Esophagus squamous epithelium (tissue), 5 donors: ENCODE results near the gene TRPM1. TPM values are rescaled to one million over a fixed set of nuclear protein-coding genes. Genes with fewer than 3 reads are reported as not detected.
A peak's percentile ranks its signal among the peaks of the same experiment; 100 is the strongest.

Experiments
- DNase-seq: peaks from one replicate; lab custom pipeline; 2025; lab: John Stamatoyannopoulos, UW
- H3K27ac ChIP-seq, 4 donors: fragments of 200-600 bp; sonication (generic); one replicate each; pipeline ENCODE4 v1.5.1; 2016 to 2019; ENCODE audit warnings: mild to moderate bottlenecking in 1 of 4
- H3K27me3 ChIP-seq, 4 donors: fragments of 200-600 bp; sonication (generic); 1 replicate in 3 of 4; 2 replicates in 1 of 4; pipeline versions ENCODE4 v1.5.1 to v1.6.0; 2017 to 2021; ENCODE audit warnings: antibody characterized with exemption in 1 of 4
- H3K36me3 ChIP-seq, 3 donors: fragments of 200-600 bp; sonication (generic); one replicate each; pipeline ENCODE4 v1.5.1; 2016 to 2019
- H3K4me1 ChIP-seq, 3 donors: fragments of 200-600 bp; sonication (generic); one replicate each; pipeline ENCODE4 v1.5.1; 2017 to 2019
- H3K4me3 ChIP-seq, 4 donors: fragments of 200-600 bp; sonication (generic); 1 replicate in 3 of 4; 2 replicates in 1 of 4; pipeline ENCODE4 v1.5.1; 2016 to 2019; ENCODE audit warnings: mild to moderate bottlenecking in 2 of 4, moderate library complexity in 1 of 4
- H3K9me3 ChIP-seq, 3 donors: fragments of 200-600 bp; sonication (generic); one replicate each; pipeline ENCODE4 v1.5.1; 2016 to 2019
- CTCF ChIP-seq, 6 experiments: fragments of 450-650 bp in 4 of 6; fragments of 200-600 bp in 2 of 6; sonication (generic) in 2 of 6; IDR thresholded peaks; one replicate each; pipeline ENCODE4 v1.5.1; 2016 to 2019; ENCODE audit warnings: antibody characterized with exemption in 6 of 6, mild to moderate bottlenecking in 4 of 6, moderate library complexity in 4 of 6
- POLR2A ChIP-seq, 4 donors: fragments of 450-650 bp; IDR thresholded peaks; one replicate each; pipeline ENCODE4 v1.6.1; 2017; ENCODE audit warnings: antibody characterized with exemption in 4 of 4, mild to moderate bottlenecking in 4 of 4, moderate library complexity in 3 of 4
- WGBS, 2 donors: methylation state at CpG; one replicate each; pipeline ENCODE4 v1.1.5; 2018; 5-methylcytosine and 5-hydroxymethylcytosine counted together
- intact Hi-C: fragments of 100-400 bp; cut with DNase I; formaldehyde crosslinking; loops from one replicate; pipeline ENCODE4 v1.15.0; 2022
- total RNA-seq, 4 donors: library from RNA; depleted of rRNA; stranded (reverse); fragments of >200 nt; gene quantifications; one replicate each; pipeline ENCODE4 v1.1.0, GENCODE V29; 2016
- donor health status: DM: yes; HTN: yes; CAD: no.

The TRPM1 gene
- total RNA-seq, 4 donors from 2014 or later: not detected

DNA sequence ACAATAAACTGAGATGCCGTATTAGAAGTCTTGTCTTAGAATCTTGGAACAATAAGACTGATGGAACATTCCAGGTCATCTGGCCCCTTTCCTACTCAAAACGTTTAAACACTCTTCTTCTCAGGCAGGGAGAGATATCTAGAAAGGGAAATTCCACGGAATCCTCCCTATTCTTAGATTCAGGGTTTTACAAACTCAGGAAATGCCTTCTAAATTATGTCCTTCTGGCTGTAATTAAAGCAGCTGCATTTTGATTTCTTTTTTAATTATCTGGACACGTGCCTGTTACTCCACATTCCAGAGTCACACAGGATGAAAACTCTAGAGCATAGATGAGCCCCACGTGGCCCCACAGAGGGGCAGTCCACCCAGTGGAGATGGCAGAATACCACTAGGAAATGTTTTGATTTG, 68.6 kb downstream of the TRPM1 start:
- no peaks in the 10 kb centered on the region for H3K27me3 ChIP-seq
- intact Hi-C loops: no loop called here
- H3K9me3 ChIP-seq: no peaks in the 10 kb centered on the region
- peaks cover 0 to 18% (median 8%) of the 10 kb centered on the region in 3 donors for H3K4me1 ChIP-seq
- H3K4me3 ChIP-seq: no peak overlapping the region
- H3K27ac ChIP-seq: peak overlapping the region in 2 of 4 donors; percentile 1 to 2
- no peak for DNase-seq
- no peaks in the 10 kb centered on the region for H3K36me3 ChIP-seq
- 22 to 23% methylated on average over 5 of the region's 5 CpGs for WGBS, 2 donors
- no peak for TF ChIP-seq POLR2A (IDR thresholded peaks at IDR 0.05)

DNA sequence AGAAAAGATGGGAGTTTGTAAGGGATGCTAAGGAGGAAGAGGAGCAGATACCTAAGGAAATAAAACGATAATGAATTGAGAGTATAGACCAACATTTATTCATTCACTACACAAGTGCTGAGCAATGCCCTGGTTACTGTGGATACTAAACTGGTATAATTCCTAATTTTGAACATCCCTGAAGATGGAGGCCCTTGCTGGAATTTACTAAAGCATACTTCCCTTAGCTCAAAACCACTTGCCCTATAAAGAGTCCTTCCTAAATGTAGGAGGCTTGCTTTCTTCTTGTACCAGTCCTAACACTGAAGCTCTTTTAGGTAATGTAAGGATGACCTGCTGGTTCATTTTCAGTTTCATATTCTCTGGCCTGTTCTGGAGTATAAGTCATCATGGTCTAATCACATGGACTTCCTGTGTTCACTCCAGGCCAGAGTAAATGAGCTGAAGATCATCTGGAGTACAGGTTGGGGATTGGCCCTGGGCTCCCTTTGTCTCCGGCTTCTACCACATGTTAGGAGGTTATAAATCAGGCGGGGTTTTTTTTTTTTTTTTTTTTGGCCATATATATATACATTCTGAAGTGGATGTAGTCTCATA, 70.0 kb downstream of the TRPM1 start:
- Histone ChIP-seq H3K27ac (no peak overlapping the region), H3K4me3 (no peak overlapping the region), H3K4me1 (peaks cover 0 to 18% (median 8%) of the 10 kb centered on the region in 3 donors), H3K9me3 (no peaks in the 10 kb centered on the region), H3K27me3 (no peaks in the 10 kb centered on the region), H3K36me3 (no peaks in the 10 kb centered on the region)
- intact Hi-C loops: no loop called here
- no peak for DNase-seq
- 93 to 94% methylated on average over 3 of the region's 3 CpGs for WGBS, 2 donors
- TF ChIP-seq POLR2A (IDR thresholded peaks at IDR 0.05): no peak
- TF ChIP-seq CTCF (IDR thresholded peaks at IDR 0.05): no peak

DNA sequence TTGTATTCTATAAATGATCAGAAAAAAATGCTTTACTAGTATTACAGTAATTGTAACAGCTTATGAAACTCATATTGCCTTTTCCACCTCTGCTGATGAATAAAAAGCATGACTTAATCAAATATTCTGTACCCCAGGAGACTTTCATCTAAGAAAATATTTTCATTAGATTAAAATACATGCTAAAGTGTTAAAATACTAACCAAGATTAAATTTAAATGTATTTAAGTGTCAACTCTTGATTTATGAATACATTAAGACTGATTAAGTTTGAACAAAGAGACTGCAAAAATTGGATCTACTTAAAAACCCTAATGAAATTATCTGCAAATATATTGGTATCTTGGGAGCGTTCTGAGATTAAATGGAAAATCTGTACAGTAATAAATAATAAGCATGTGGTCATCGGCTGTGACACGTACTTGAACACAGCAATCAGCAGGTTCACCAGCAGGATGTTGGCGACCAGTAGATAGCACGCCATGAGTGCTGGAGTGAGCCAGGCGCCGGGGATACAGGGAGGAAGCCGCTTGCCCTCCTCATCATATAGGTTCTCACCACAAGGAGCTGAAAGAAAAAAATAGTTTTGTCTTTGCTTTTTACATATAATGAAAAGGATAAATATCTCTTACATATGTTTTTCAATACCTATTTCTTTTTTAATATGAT, 73.5 kb downstream of the TRPM1 start:
- 72 to 85% methylated on average over 8 of the region's 8 CpGs for WGBS, 2 donors
- H3K36me3 ChIP-seq: no peaks in the 10 kb centered on the region
- intact Hi-C loops: no loop called here

GRCh38 chr15:31025996-31026395, 75.5 kb downstream of the TRPM1 start:
- no peak for DNase-seq

More for the DNA sequence above, 73.5 kb downstream of the TRPM1 start:
- no peak for TF ChIP-seq CTCF (IDR thresholded peaks at IDR 0.05)
- no peak for TF ChIP-seq POLR2A (IDR thresholded peaks at IDR 0.05)
- Histone ChIP-seq H3K27ac (no peak overlapping the region), H3K4me3 (no peak overlapping the region), H3K27me3 (no peaks in the 10 kb centered on the region), H3K9me3 (no peaks in the 10 kb centered on the region), H3K4me1 (peaks cover 9 to 28% (median 14%) of the 10 kb centered on the region in 3 donors)
- no peak for DNase-seq

DNA sequence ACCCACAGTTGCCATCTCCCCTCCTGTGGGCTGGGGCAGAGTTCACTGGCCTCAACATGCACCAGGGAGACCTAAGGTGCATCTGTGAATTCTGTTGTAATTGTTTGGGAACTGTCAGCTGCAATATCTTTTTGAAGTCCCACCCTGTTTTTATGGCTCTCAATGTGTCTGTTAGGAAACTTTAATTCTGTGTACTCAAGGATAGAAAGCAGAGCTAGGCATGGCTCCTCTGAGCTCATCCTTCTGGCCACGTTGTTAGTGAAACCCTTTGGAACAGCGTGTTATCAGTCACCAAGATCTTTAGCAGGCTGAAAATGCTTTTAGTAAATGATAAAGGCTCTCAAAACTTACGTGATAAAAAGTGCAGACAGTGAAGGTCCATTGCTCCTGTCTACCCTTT, 76.5 kb downstream of the TRPM1 start:
- intact Hi-C loops: no loop called here
- H3K36me3 ChIP-seq: no peaks in the 10 kb centered on the region
- DNase-seq: no peak
- no peak overlapping the region for H3K4me3 ChIP-seq
- WGBS, 2 donors: 44 to 75% methylated on average over 3 of the region's 3 CpGs
- TF ChIP-seq POLR2A (IDR thresholded peaks at IDR 0.05): no peak
- TF ChIP-seq CTCF (IDR thresholded peaks at IDR 0.05): no peak
- H3K27me3 ChIP-seq: no peaks in the 10 kb centered on the region
- H3K27ac ChIP-seq: no peak overlapping the region
- H3K9me3 ChIP-seq: no peaks in the 10 kb centered on the region
- peaks cover 10 to 29% (median 17%) of the 10 kb centered on the region in 3 donors for H3K4me1 ChIP-seq

More at GRCh38 chr15:31025996-31026395, 75.5 kb downstream of the TRPM1 start:
- 95% methylated on average over 22 to 25 of the region's 25 CpGs for WGBS, 2 donors
- H3K27me3 ChIP-seq: no peaks in the 10 kb centered on the region
- intact Hi-C loops: no loop called here
- no peaks in the 10 kb centered on the region for H3K36me3 ChIP-seq
- H3K4me3 ChIP-seq: no peak overlapping the region
- no peak for TF ChIP-seq CTCF (IDR thresholded peaks at IDR 0.05)
- TF ChIP-seq POLR2A (IDR thresholded peaks at IDR 0.05): no peak
- H3K9me3 ChIP-seq: no peaks in the 10 kb centered on the region
- no peak overlapping the region for H3K27ac ChIP-seq
- H3K4me1 ChIP-seq: peaks cover 10 to 29% (median 17%) of the 10 kb centered on the region in 3 donors
